HepG2 (cell line): Measurements from ENCODE around the gene ERMARD. TPM values are rescaled to one million over a fixed set of nuclear protein-coding genes. Genes with fewer than 3 reads are reported as not detected.

Experiments used
- ADNP ChIP-seq: sonication (generic); formaldehyde crosslinking; IDR thresholded peaks from 2 replicates; pipeline ENCODE4 v1.4.0; 2020; ENCODE audit warnings: missing genetic modification reagents
- ATF2 ChIP-seq: sonication (generic); formaldehyde crosslinking; IDR thresholded peaks from 2 replicates; pipeline ENCODE4 v1.4.0; 2020; ENCODE audit warnings: missing genetic modification reagents
- CEBPB ChIP-seq: IDR thresholded peaks from 2 replicates; pipeline ENCODE4 v1.6.1; 2011; ENCODE audit warnings: low read depth, low read length, improper control_type of control experiment, borderline replicate concordance
- EP300 ChIP-seq, 3 experiments: sonication (generic) in 1 of 3; formaldehyde crosslinking in 1 of 3; IDR thresholded peaks; 2 replicates each; pipeline versions ENCODE4 v1.5.1 to v1.6.1; 2011 to 2020; ENCODE audit warnings: low read depth in 2 of 3, low read length in 2 of 3, borderline replicate concordance in 1 of 3, improper control_type of control experiment in 1 of 3, mild to moderate bottlenecking in 1 of 3, missing genetic modification reagents in 1 of 3, moderate library complexity in 1 of 3
- ERF ChIP-seq: IDR thresholded peaks from 2 replicates; pipeline ENCODE4 v1.6.1; 2018; ENCODE audit warnings: missing biosample characterization, missing genetic modification reagents
- ESRRA ChIP-seq: sonication (generic); formaldehyde crosslinking; IDR thresholded peaks from 2 replicates; pipeline ENCODE4 v1.5.1; 2020; ENCODE audit warnings: mild to moderate bottlenecking, low read depth, missing genetic modification reagents
- GLI4 ChIP-seq: sonication (generic); formaldehyde crosslinking; IDR thresholded peaks from 2 replicates; pipeline ENCODE4 v1.5.1; 2020; ENCODE audit warnings: missing genetic modification reagents, mild to moderate bottlenecking, moderate library complexity, borderline replicate concordance
- HOMEZ ChIP-seq: IDR thresholded peaks from 2 replicates; pipeline ENCODE4 v1.6.1; 2016; ENCODE audit warnings: low read depth
- IRX3 ChIP-seq: sonication (generic); formaldehyde crosslinking; IDR thresholded peaks from 2 replicates; pipeline ENCODE4 v1.8.1; 2023; ENCODE audit warnings: mild to moderate bottlenecking, low read depth, missing genetic modification reagents, borderline replicate concordance
- PPARG ChIP-seq: conservative IDR thresholded peaks from 2 replicates; pipeline ENCODE4 v1.6.1; 2016; ENCODE audit warnings: missing biosample characterization, missing genetic modification reagents
- SOX5 ChIP-seq: IDR thresholded peaks from 2 replicates; pipeline ENCODE4 v1.6.1; 2016; ENCODE audit warnings: borderline replicate concordance
- SP2 ChIP-seq: sonication (generic); formaldehyde crosslinking; IDR thresholded peaks from 2 replicates; pipeline ENCODE4 v1.5.1; 2020; ENCODE audit warnings: mild to moderate bottlenecking, missing genetic modification reagents
- SP5 ChIP-seq: IDR thresholded peaks from 2 replicates; pipeline ENCODE4 v1.6.1; 2016; ENCODE audit warnings: low read depth, borderline replicate concordance
- SRF ChIP-seq: IDR thresholded peaks from 2 replicates; pipeline ENCODE4 v1.6.1; 2011; ENCODE audit warnings: mild to moderate bottlenecking, low read depth, low read length, moderate library complexity
- ZGPAT ChIP-seq: IDR thresholded peaks from 2 replicates; pipeline ENCODE4 v1.6.1; 2016; ENCODE audit warnings: mild to moderate bottlenecking
- ZNF552 ChIP-seq: sonication (generic); formaldehyde crosslinking; IDR thresholded peaks from 2 replicates; pipeline ENCODE4 v1.9.0; 2022; ENCODE audit warnings: missing genetic modification reagents, mild to moderate bottlenecking, borderline replicate concordance
- ZNF687 ChIP-seq: sonication (generic); formaldehyde crosslinking; IDR thresholded peaks from 2 replicates; pipeline ENCODE4 v1.5.1; 2020; ENCODE audit warnings: mild to moderate bottlenecking, missing genetic modification reagents, moderate library complexity
- ZNF766 ChIP-seq: sonication (generic); formaldehyde crosslinking; IDR thresholded peaks from 2 replicates; pipeline ENCODE4 v1.5.0; 2020; ENCODE audit warnings: missing genetic modification reagents, borderline replicate concordance
- ZNF850 ChIP-seq: sonication (generic); formaldehyde crosslinking; conservative IDR thresholded peaks from 2 replicates; pipeline ENCODE4 v1.9.0; 2021; ENCODE audit warnings: mild to moderate bottlenecking, missing genetic modification reagents
- polyA plus RNA-seq, 8 experiments: library from polyadenylated mRNA; depleted of rRNA in 3 of 8; stranded (reverse) in 7 of 8; unstranded in 1 of 8; fragments of >200 nt; fragmentation: Illumina TruSeq in 4 of 8; extraction: Trizol in 4 of 8; gene quantifications; 2 replicates each; pipeline versions ENCODE4 v1.2.1 to v1.2.3, GENCODE V29; 2011 to 2016; ENCODE audit warnings: low read depth in 4 of 8, missing spikeins in 1 of 8, mixed read lengths in 1 of 8; ENCODE audit not compliant: insufficient read depth in 1 of 8
- total RNA-seq, 5 experiments: library from RNA; depleted of rRNA; stranded (reverse); fragments of >200 nt; fragmentation: Illumina TruSeq; extraction: Trizol; gene quantifications; 2 replicates each; pipeline ENCODE4 v1.2.3, GENCODE V29; 2016; ENCODE audit warnings: low read depth in 1 of 5

ERMARD gene
- total and polyA plus RNA-seq, 2 of the 13 experiments (the other 11 are each of a cell fraction or from before 2014, with no cell fraction given), result 8.8 to 10.7 TPM

GRCh38 chr6:169810066-169810989 lies 58.9 kb downstream of the ERMARD start (continued):
- TF ChIP-seq ZNF850 (CRISPR knock-in tag) (no peak), ESRRA (CRISPR knock-in tag) (no peak), SP2 (CRISPR knock-in tag) (no peak), GLI4 (CRISPR knock-in tag) (no peak), CEBPB (no peak), HOMEZ (peak; percentile 42; the same call in 1 of the 2 replicates), PPARG (CRISPR knock-in tag) (0 out of 2 replicates have a peak, but pooled peaks have one; percentile 3), ADNP (CRISPR knock-in tag) (no peak), ATF2 (CRISPR knock-in tag) (no peak; the same call in 1 of the 2 replicates), ZGPAT (CRISPR knock-in tag) (0 out of 2 replicates have a peak, but pooled peaks have one; percentile 43), IRX3 (no peak), SOX5 (CRISPR knock-in tag) (peak; percentile 58; the same call in 1 of the 2 replicates), ERF (CRISPR knock-in tag) (no peak; the same call in 1 of the 2 replicates), ZNF552 (CRISPR knock-in tag) (0 out of 2 replicates have a peak, but pooled peaks have one; percentile 62), SRF (no peak), ZNF766 (no peak), SP5 (no peak; the same call in 1 of the 2 replicates), EP300 (IDR thresholded peaks at IDR 0.05; ENCODE audit: low read depth in 2 of 2, low read length in 2 of 2) (no peak; a peak in 1 of 4 replicates), EP300 (CRISPR knock-in tag; IDR thresholded peaks at IDR 0.05; ENCODE audit: borderline replicate concordance) (no peak), ZNF687 (CRISPR knock-in tag) (peak; percentile 87)
